Mammary epithelial cell (primary cell): Measurements from ENCODE around the gene PARD3B.

ENCODE experiments used
- EZH2 ChIP-seq: IDR thresholded peaks from 2 replicates; pipeline ENCODE4 v1.6.1; 2012; ENCODE audit warnings: low read length, inconsistent platforms, borderline replicate concordance
- TF ChIP-seq, protein P1 (sequence below), 2 donors: IDR thresholded peaks in 1 of 2; conservative IDR thresholded peaks in 1 of 2; 2 replicates each; pipeline ENCODE4 v1.5.1; 2011 to 2012; ENCODE audit warnings: inconsistent platforms in 2 of 2, low read length in 2 of 2, mild to moderate bottlenecking in 2 of 2, control low read depth in 1 of 2, low read depth in 1 of 2; ENCODE audit not compliant: insufficient read depth in 1 of 2; ENCODE audit errors: extremely low read depth in 1 of 2

- TF ChIP-seq, protein P1, sequence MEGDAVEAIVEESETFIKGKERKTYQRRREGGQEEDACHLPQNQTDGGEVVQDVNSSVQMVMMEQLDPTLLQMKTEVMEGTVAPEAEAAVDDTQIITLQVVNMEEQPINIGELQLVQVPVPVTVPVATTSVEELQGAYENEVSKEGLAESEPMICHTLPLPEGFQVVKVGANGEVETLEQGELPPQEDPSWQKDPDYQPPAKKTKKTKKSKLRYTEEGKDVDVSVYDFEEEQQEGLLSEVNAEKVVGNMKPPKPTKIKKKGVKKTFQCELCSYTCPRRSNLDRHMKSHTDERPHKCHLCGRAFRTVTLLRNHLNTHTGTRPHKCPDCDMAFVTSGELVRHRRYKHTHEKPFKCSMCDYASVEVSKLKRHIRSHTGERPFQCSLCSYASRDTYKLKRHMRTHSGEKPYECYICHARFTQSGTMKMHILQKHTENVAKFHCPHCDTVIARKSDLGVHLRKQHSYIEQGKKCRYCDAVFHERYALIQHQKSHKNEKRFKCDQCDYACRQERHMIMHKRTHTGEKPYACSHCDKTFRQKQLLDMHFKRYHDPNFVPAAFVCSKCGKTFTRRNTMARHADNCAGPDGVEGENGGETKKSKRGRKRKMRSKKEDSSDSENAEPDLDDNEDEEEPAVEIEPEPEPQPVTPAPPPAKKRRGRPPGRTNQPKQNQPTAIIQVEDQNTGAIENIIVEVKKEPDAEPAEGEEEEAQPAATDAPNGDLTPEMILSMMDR (conservative IDR thresholded peaks at IDR 0.05 in 1 of 2, IDR thresholded peaks at IDR 0.05 in 1 of 2; ENCODE audit: extremely low read depth in 1 of 2, insufficient read depth in 1 of 2, low read depth in 1 of 2, low read length in 2 of 2): no peak
- TF ChIP-seq EZH2: no peak
Measured at GRCh38 chr2:204897561-204897960, 352.3 kb downstream of the PARD3B start.
